HEK293 (cell line): ENCODE results near the gene LIMK2.

Experiments used
- CTCF ChIP-seq: fragments of 450-650 bp; formaldehyde crosslinking; IDR thresholded peaks from 2 replicates; pipeline ENCODE4 v1.5.1; 2016; ENCODE audit warnings: missing biosample characterization, missing genetic modification characterization
- INSM2 ChIP-seq: fragments of 450-650 bp; formaldehyde crosslinking; IDR thresholded peaks from 2 replicates; pipeline ENCODE4 v1.5.1; 2016; ENCODE audit warnings: missing biosample characterization, missing genetic modification characterization
- TRIM28 ChIP-seq: IDR thresholded peaks from 2 replicates; pipeline ENCODE4 v1.6.1; 2011; ENCODE audit warnings: low read length, control low read depth, borderline replicate concordance
- ZBTB21 ChIP-seq: fragments of 450-650 bp; formaldehyde crosslinking; IDR thresholded peaks from 2 replicates; pipeline ENCODE4 v1.5.1; 2017; ENCODE audit warnings: missing biosample characterization, missing genetic modification characterization
- ZBTB44 ChIP-seq: fragments of 450-650 bp; IDR thresholded peaks from 2 replicates; pipeline ENCODE4 v1.5.1; 2018; ENCODE audit warnings: missing biosample characterization, mild to moderate bottlenecking, missing genetic modification characterization
- ZBTB7A ChIP-seq: fragments of 450-650 bp; formaldehyde crosslinking; IDR thresholded peaks from 2 replicates; pipeline ENCODE4 v1.5.1; 2016; ENCODE audit warnings: low read depth, missing biosample characterization, missing genetic modification characterization
- ZFP37 ChIP-seq: fragments of 450-650 bp; formaldehyde crosslinking; IDR thresholded peaks from 2 replicates; pipeline ENCODE4 v1.5.1; 2016; ENCODE audit warnings: missing biosample characterization, missing genetic modification characterization
- ZNF133 ChIP-seq: fragments of 450-650 bp; formaldehyde crosslinking; IDR thresholded peaks from 2 replicates; pipeline ENCODE4 v1.5.1; 2016; ENCODE audit warnings: missing biosample characterization, missing genetic modification characterization
- ZNF24 ChIP-seq: fragments of 450-650 bp; formaldehyde crosslinking; IDR thresholded peaks from 2 replicates; pipeline ENCODE4 v1.5.1; 2016; ENCODE audit warnings: missing biosample characterization, missing genetic modification characterization
- ZNF311 ChIP-seq: fragments of 450-650 bp; formaldehyde crosslinking; IDR thresholded peaks from 2 replicates; pipeline ENCODE4 v1.5.1; 2017; ENCODE audit warnings: missing biosample characterization, missing genetic modification characterization, borderline replicate concordance
- ZNF530 ChIP-seq: fragments of 450-650 bp; formaldehyde crosslinking; IDR thresholded peaks from 2 replicates; pipeline ENCODE4 v1.5.1; 2016; ENCODE audit warnings: low read depth, missing biosample characterization, missing genetic modification characterization
- ZNF626 ChIP-seq: fragments of 450-650 bp; sonication (Bioruptor Pico); formaldehyde crosslinking; IDR thresholded peaks from 2 replicates; pipeline ENCODE4 v1.5.1; 2018; ENCODE audit warnings: missing biosample characterization, missing genetic modification characterization, inconsistent platforms
- ZSCAN30 ChIP-seq: fragments of 450-650 bp; IDR thresholded peaks from 2 replicates; pipeline ENCODE4 v1.5.1; 2018; ENCODE audit warnings: missing biosample characterization, mild to moderate bottlenecking, missing genetic modification characterization, moderate library complexity

- no peak for TF ChIP-seq ZSCAN30 (tag by site-specific recombination)
- no peak for TF ChIP-seq CTCF (tag by site-specific recombination)
- TF ChIP-seq ZBTB21 (tag by site-specific recombination) = no peak
- no peak for TF ChIP-seq INSM2
- TF ChIP-seq ZFP37 = no peak
- TF ChIP-seq ZNF24 (tag by site-specific recombination) = no peak
- no peak for TF ChIP-seq TRIM28
- TF ChIP-seq ZNF530 (tag by site-specific recombination) = no peak
- no peak for TF ChIP-seq ZNF626
- TF ChIP-seq ZBTB7A = no peak
- no peak for TF ChIP-seq ZBTB44 (tag by site-specific recombination)
- no peak for TF ChIP-seq ZNF311 (tag by site-specific recombination)
- no peak for TF ChIP-seq ZNF133 (tag by site-specific recombination)
These were observed 89.9 kb downstream of the LIMK2 start for GRCh38 chr22:31302006-31302405.
